Fibroblast of lung (primary cell): Measurements from ENCODE around the gene ZBTB16. TPM values are rescaled to one million over a fixed set of nuclear protein-coding genes. Genes with fewer than 3 reads are reported as not detected.

ENCODE experiments used
- DNase-seq, 2 donors: peaks; one replicate each; pipeline versions ENCODE4 v3.0.0 to v3.0.0-alpha.2; 2010; ENCODE audit warnings: low read depth in 2 of 2
- H2AFZ ChIP-seq: 2 replicates; pipeline ENCODE4 v1.5.1; 2012; ENCODE audit warnings: low read length, control low read depth, inconsistent platforms
- H3K27ac ChIP-seq: 2 replicates; pipeline ENCODE4 v1.5.1; 2011; ENCODE audit warnings: low read length, control low read depth; ENCODE audit not compliant: insufficient read depth
- H3K27me3 ChIP-seq: 2 replicates; pipeline ENCODE4 v1.5.1; 2011; ENCODE audit warnings: mild to moderate bottlenecking, low read length; ENCODE audit not compliant: control insufficient read depth, insufficient read depth
- H3K36me3 ChIP-seq: 2 replicates; pipeline ENCODE4 v1.5.1; 2011; ENCODE audit warnings: low read length; ENCODE audit not compliant: control insufficient read depth, insufficient read depth
- H3K4me1 ChIP-seq: 2 replicates; pipeline ENCODE4 v1.5.1; 2011; ENCODE audit warnings: low read length; ENCODE audit not compliant: control insufficient read depth, insufficient read depth; ENCODE audit errors: extremely low read depth
- H3K4me2 ChIP-seq: 2 replicates; pipeline ENCODE4 v1.5.1; 2011; ENCODE audit warnings: low read length, control low read depth; ENCODE audit not compliant: insufficient read depth; ENCODE audit errors: extremely low read depth
- H3K4me3 ChIP-seq, 4 experiments: fragments of 200-600 bp in 1 of 4; sonication (generic) in 1 of 4; replicated peaks in 1 of 4; 2 replicates each; pipeline ENCODE4 v1.5.1; 2011 to 2016; ENCODE audit warnings: low read length in 4 of 4, low read depth in 3 of 4, mild to moderate bottlenecking in 3 of 4, control low read depth in 2 of 4, inconsistent platforms in 1 of 4, mixed read lengths in 1 of 4; ENCODE audit not compliant: insufficient read depth in 1 of 4; ENCODE audit errors: control extremely low read depth in 1 of 4
- H3K79me2 ChIP-seq: 2 replicates; pipeline ENCODE4 v1.5.1; 2012; ENCODE audit warnings: mild to moderate bottlenecking, low read length, inconsistent platforms; ENCODE audit not compliant: control insufficient read depth, insufficient read depth
- H3K9ac ChIP-seq: 2 replicates; pipeline ENCODE4 v1.5.1; 2011; ENCODE audit warnings: mild to moderate bottlenecking, low read length, control low read depth; ENCODE audit not compliant: insufficient read depth
- H3K9me3 ChIP-seq: 2 replicates; pipeline ENCODE4 v1.5.1; 2012; ENCODE audit warnings: low read depth, low read length; ENCODE audit not compliant: control insufficient read depth, insufficient read depth
- H4K20me1 ChIP-seq: 2 replicates; pipeline ENCODE4 v1.5.1; 2011; ENCODE audit warnings: low read length; ENCODE audit not compliant: control insufficient read depth, insufficient read depth; ENCODE audit errors: extremely low read depth
- CTCF ChIP-seq, 2 donors: IDR thresholded peaks in 1 of 2; conservative IDR thresholded peaks in 1 of 2; 1 replicate in 1 of 2; 2 replicates in 1 of 2; pipeline ENCODE4 v1.5.1; 2011 to 2012; ENCODE audit warnings: low read length in 2 of 2, control low read depth in 1 of 2, inconsistent platforms in 1 of 2, low read depth in 1 of 2, mild to moderate bottlenecking in 1 of 2
- EZH2 ChIP-seq: IDR thresholded peaks from 2 replicates; pipeline ENCODE4 v1.5.1; 2012; ENCODE audit warnings: low read length, control low read depth, mild to moderate bottlenecking; ENCODE audit errors: missing control alignments
- polyA plus RNA-seq, 2 donors: library from polyadenylated mRNA; depleted of rRNA in 1 of 2; stranded (reverse) in 1 of 2; unstranded in 1 of 2; fragments of >200 nt; gene quantifications; 2 replicates each; pipeline ENCODE4 v1.2.1, GENCODE V29; 2011 to 2012; ENCODE audit warnings: missing spikeins in 1 of 2
- total RNA-seq: library from RNA; depleted of rRNA; stranded (reverse); fragments of >200 nt; gene quantifications from 2 replicates; pipeline ENCODE4 v1.2.1, GENCODE V29; 2014

ZBTB16 gene
- total and polyA plus RNA-seq, 2 donors (not counting 1 experiment from before 2014, with no cell fraction given), result not detected

- H3K79me2 ChIP-seq, result no peaks in the 10 kb centered on the region
- H3K9ac ChIP-seq, result no peak overlapping the region
- H4K20me1 ChIP-seq, result no peaks in the 10 kb centered on the region
- no peak overlapping the region for H2AFZ ChIP-seq
- no peaks in the 10 kb centered on the region for H3K9me3 ChIP-seq
- no peaks in the 10 kb centered on the region for H3K27me3 ChIP-seq
- no peak overlapping the region for H3K4me3 ChIP-seq
- TF ChIP-seq CTCF (conservative IDR thresholded peaks at IDR 0.05 in 1 of 2, IDR thresholded peaks at IDR 0.05 in 1 of 2; ENCODE audit: low read depth in 1 of 2, low read length in 2 of 2) (peak in 1 of 2 donors; percentile 45), EZH2 (no peak)
- H3K4me2 ChIP-seq, result no peak overlapping the region
- H3K36me3 ChIP-seq, result no peaks in the 10 kb centered on the region
- no peak overlapping the region for H3K27ac ChIP-seq
- no peaks in the 10 kb centered on the region for H3K4me1 ChIP-seq
- peak; percentile 6 to 39 for DNase-seq
Observed at GRCh38 chr11:114026355-114026754, 33.2 kb upstream of the ZBTB16 start.

- H3K4me3 ChIP-seq, result no peak overlapping the region
- H3K27me3 ChIP-seq, result no peaks in the 10 kb centered on the region
- no peaks in the 10 kb centered on the region for H3K36me3 ChIP-seq
- no peaks in the 10 kb centered on the region for H3K79me2 ChIP-seq
- H4K20me1 ChIP-seq, result no peaks in the 10 kb centered on the region
- DNase-seq, result no peak
- no peaks in the 10 kb centered on the region for H3K4me1 ChIP-seq
- no peaks in the 10 kb centered on the region for H3K9me3 ChIP-seq
- TF ChIP-seq CTCF (conservative IDR thresholded peaks at IDR 0.05 in 1 of 2, IDR thresholded peaks at IDR 0.05 in 1 of 2; ENCODE audit: low read depth in 1 of 2, low read length in 2 of 2) (no peak), EZH2 (no peak)
- H3K27ac ChIP-seq, result no peak overlapping the region
- no peak overlapping the region for H3K9ac ChIP-seq
- no peak overlapping the region for H2AFZ ChIP-seq
- H3K4me2 ChIP-seq, result no peak overlapping the region
Observed at GRCh38 chr11:114027391-114027790, 32.1 kb upstream of the ZBTB16 start.

- no peak overlapping the region for H2AFZ ChIP-seq
- no peak overlapping the region for H3K27ac ChIP-seq
- H3K4me1 ChIP-seq, result no peaks in the 10 kb centered on the region
- no peak overlapping the region for H3K4me2 ChIP-seq
- peak in 1 of 2 donors; percentile 31 for DNase-seq
- no peaks in the 10 kb centered on the region for H3K27me3 ChIP-seq
- no peaks in the 10 kb centered on the region for H3K36me3 ChIP-seq
- TF ChIP-seq CTCF (conservative IDR thresholded peaks at IDR 0.05 in 1 of 2, IDR thresholded peaks at IDR 0.05 in 1 of 2; ENCODE audit: low read depth in 1 of 2, low read length in 2 of 2) (peak in 1 of 2 donors; percentile 10), EZH2 (no peak)
- H4K20me1 ChIP-seq, result no peaks in the 10 kb centered on the region
- H3K4me3 ChIP-seq, result no peak overlapping the region
- no peaks in the 10 kb centered on the region for H3K79me2 ChIP-seq
- no peaks in the 10 kb centered on the region for H3K9me3 ChIP-seq
- H3K9ac ChIP-seq, result no peak overlapping the region
Observed at GRCh38 chr11:114027926-114028325, 31.6 kb upstream of the ZBTB16 start.
